ENCODE data around the gene TECTA. TPM values are rescaled to one million over a fixed set of nuclear protein-coding genes. Genes with fewer than 3 reads are reported as not detected.

TECTA gene
- total and polyA plus RNA-seq, 11 donors = 0.42 to 1.3 (median 0.95) TPM

GRCh38 chr11:121127809-121128208 lies 26.8 kb downstream of the TECTA start:
- peaks cover 0 to 3% (median 0%) of the 10 kb centered on the region in 9 donors for H3K36me3 ChIP-seq
- intact Hi-C loops (cut with DNase I) = no loop called here
- no peak overlapping the region for H3K27ac ChIP-seq
- no peak for TF ChIP-seq CTCF (IDR thresholded peaks at IDR 0.05)
- H3K9me3 ChIP-seq = peaks cover 0 to 3% (median 0%) of the 10 kb centered on the region in 12 donors
- H3K4me3 ChIP-seq = no peak overlapping the region
- 94 to 97% (median 96%) methylated on average over 20 to 30 of the region's 30 CpGs for WGBS, 4 donors
- H3K4me1 ChIP-seq = no peaks in the 10 kb centered on the region
- no peaks in the 10 kb centered on the region for H3K27me3 ChIP-seq
- peak in 1 of 4 donors; percentile 18 for ATAC-seq
- DNase-seq = no peak

GRCh38 chr11:121129362-121130340 lies 28.6 kb downstream of the TECTA start:
- H3K9me3 ChIP-seq = no peaks in the 10 kb centered on the region
- DNase-seq (no peak), ATAC-seq (peak in 1 of 4 donors; percentile 36)
- no peak overlapping the region for H3K27ac ChIP-seq
- H3K27me3 ChIP-seq = no peaks in the 10 kb centered on the region
- TF ChIP-seq POLR2A (IDR thresholded peaks at IDR 0.05) (no peak), CTCF (IDR thresholded peaks at IDR 0.05) (no peak)
- peaks cover 0 to 4% (median 1%) of the 10 kb centered on the region in 12 donors for H3K4me1 ChIP-seq
- intact Hi-C loops (cut with DNase I) = no loop called here
- H3K36me3 ChIP-seq = peaks cover 0 to 3% (median 0%) of the 10 kb centered on the region in 9 donors
- 83 to 87% (median 83%) methylated on average over 25 to 29 of the region's 29 CpGs for WGBS, 4 donors
- no peak overlapping the region for H3K4me3 ChIP-seq

GRCh38 chr11:121131656-121132055 lies 30.6 kb downstream of the TECTA start:
- H3K27ac ChIP-seq = no peak overlapping the region
- H3K4me1 ChIP-seq = peaks cover 0 to 14% (median 3%) of the 10 kb centered on the region in 12 donors
- no peaks in the 10 kb centered on the region for H3K9me3 ChIP-seq
- H3K36me3 ChIP-seq = peaks cover 0 to 3% (median 0%) of the 10 kb centered on the region in 9 donors
- intact Hi-C loops (cut with DNase I) = no loop called here
- TF ChIP-seq POLR2A (IDR thresholded peaks at IDR 0.05) (no peak), CTCF (IDR thresholded peaks at IDR 0.05) (no peak)
- DNase-seq (no peak), ATAC-seq (no peak)
- no peaks in the 10 kb centered on the region for H3K27me3 ChIP-seq
- WGBS, 4 donors = 78 to 88% (median 87%) methylated on average over 6 of the region's 6 CpGs
- H3K4me3 ChIP-seq = no peak overlapping the region

GRCh38 chr11:121132211-121132976 lies 31.4 kb downstream of the TECTA start:
- no peaks in the 10 kb centered on the region for H3K9me3 ChIP-seq
- WGBS, 4 donors = 79 to 88% (median 80%) methylated on average over 13 of the region's 13 CpGs
- DNase-seq (no peak), ATAC-seq (no peak)
- H3K4me1 ChIP-seq = peaks cover 0 to 14% (median 3%) of the 10 kb centered on the region in 12 donors
- H3K36me3 ChIP-seq = peaks cover 0 to 3% (median 0%) of the 10 kb centered on the region in 9 donors
- no peaks in the 10 kb centered on the region for H3K27me3 ChIP-seq
- intact Hi-C loops (cut with DNase I) = no loop called here
- H3K4me3 ChIP-seq = no peak overlapping the region
- no peak overlapping the region for H3K27ac ChIP-seq
- TF ChIP-seq POLR2A (IDR thresholded peaks at IDR 0.05) = no peak
- no peak for TF ChIP-seq CTCF (IDR thresholded peaks at IDR 0.05)

Measured in heart left ventricle (tissue), 16 donors.